Right cardiac atrium (tissue), 5 donors: Measurements from ENCODE around the gene CD84. TPM values are rescaled to one million over a fixed set of nuclear protein-coding genes. Genes with fewer than 3 reads are reported as not detected.
"Not testable (repeated sequence)": the region's sequence is repeated elsewhere in the genome, so short reads cannot be mapped to it uniquely, and the experiment has no call there.

Source experiments
- ATAC-seq, 2 donors: fragments of 200-7000 bp; cut with Tn5 transposase; one replicate each; pipeline versions ENCODE4 v1.8.0 to v1.9.1; 2020; ENCODE audit warnings: moderate library complexity in 2 of 2, mild to moderate bottlenecking in 1 of 2
- DNase-seq, 3 donors: peaks; one replicate each; pipeline ENCODE4 v3.0.0-alpha.2; 2020
- H3K27ac ChIP-seq: one replicate; pipeline ENCODE4 v1.5.1; 2013; ENCODE audit warnings: mild to moderate bottlenecking, low read length, control low read depth, moderate library complexity
- H3K27me3 ChIP-seq: one replicate; pipeline ENCODE4 v1.6.1; 2013; ENCODE audit not compliant: control insufficient read depth, insufficient read depth
- H3K4me1 ChIP-seq: one replicate; pipeline ENCODE4 v1.6.1; 2013; ENCODE audit warnings: low read length; ENCODE audit not compliant: control insufficient read depth, insufficient read depth
- H3K4me3 ChIP-seq: one replicate; pipeline ENCODE4 v1.5.1; 2013; ENCODE audit warnings: low read length, control low read depth
- H3K9me3 ChIP-seq: one replicate; pipeline ENCODE4 v1.6.1; 2013; ENCODE audit warnings: low read length; ENCODE audit not compliant: control insufficient read depth
- WGBS: extraction: QIAGEN DNeasy Blood & Tissue Kit; methylation state at CpG from one replicate; pipeline ENCODE4 v1.1.7; 2013; 5-methylcytosine and 5-hydroxymethylcytosine counted together
- intact Hi-C, 4 donors: fragments of 100-400 bp; cut with DNase I; formaldehyde crosslinking; loops; one replicate each; pipeline versions ENCODE4 v1.11.0 to v1.14.0; 2022 to 2023
- long read RNA-seq, 4 donors: library from polyadenylated mRNA; unstranded; transcript quantifications; one replicate each; pipeline ENCODE4 v2.0.0, GENCODE V29; 2020 to 2021
- polyA plus RNA-seq: library from polyadenylated mRNA; stranded (reverse); fragments of 200-250 nt; gene quantifications from one replicate; pipeline ENCODE4 v1.2.3, GENCODE V29; 2013
- total RNA-seq, 4 donors: library from RNA; stranded (reverse); fragmentation: NEBNext Ultra II Directional; extraction: Animal tissue kit (Norgen Biotek cat#: 25700); gene quantifications; one replicate each; pipeline ENCODE4 v1.2.1, GENCODE V29; 2021
- donor health status: healthy with polysubstance abuse.
- donor health status: DM: no; HTN: yes; CAD: no.
- donor health status: DM: no; HTN: no; CAD: no.
- donor health status: DM: no; HTN: yes; CAD: no; lungs with severe emphysema.
- donor health status: DM: yes; HTN: yes; CAD: no.

Gene CD84
- total RNA-seq: 1 to 10 TPM; 4.2 to 5.7 (median 5.3) TPM
- polyA plus RNA-seq: 0.61 TPM
- long read RNA-seq, donor 1, full-length matches to known transcripts: 3 of 5 reads
- long read RNA-seq, donor 1, partial matches to known transcripts: 0 of 5 reads
- long read RNA-seq, donor 1, other reads (novel, unspliced or antisense): 2 of 5 reads
- long read RNA-seq, donor 2, partial matches to known transcripts: 0 of 2 reads
- long read RNA-seq, donor 2, other reads (novel, unspliced or antisense): 2 of 2 reads
- long read RNA-seq, donor 3, full-length matches to known transcripts: 3 of 8 reads
- long read RNA-seq, donor 3, partial matches to known transcripts: 3 of 8 reads
- long read RNA-seq, donor 3, other reads (novel, unspliced or antisense): 2 of 8 reads
- long read RNA-seq, donor 4: 0 reads

GRCh38 chr1:160579216-160579701 lies at the start of gene CD84:
Gene CD84, minus strand, starts transcription at chr1:160579496. Its CDS starts 59 bp downstream, at chr1:160579437.
- Histone ChIP-seq H3K27ac (no peak within 1 kb of the TSS), H3K9me3 (no peaks in the 10 kb centered on the region), H3K4me1 (no peaks in the 10 kb centered on the region), H3K4me3 (peak within 1 kb of the TSS; percentile 37), H3K27me3 (no peaks in the 10 kb centered on the region)
- 43% methylated on average over 3 of the region's 3 CpGs for WGBS
- ATAC-seq (peak in 1 of 2 donors; percentile 45), DNase-seq (no peak)
- intact Hi-C loops: no loop called here

- no peaks in the 10 kb centered on the region for H3K9me3 ChIP-seq
- DNase-seq (no peak), ATAC-seq (no peak)
- H3K27ac ChIP-seq: no peak overlapping the region
- no peak overlapping the region for H3K4me3 ChIP-seq
- WGBS: 76% methylated on average over 8 of the region's 8 CpGs
- intact Hi-C loops: no loop called here
- H3K27me3 ChIP-seq: no peaks in the 10 kb centered on the region
- no peaks in the 10 kb centered on the region for H3K4me1 ChIP-seq
Measured at GRCh38 chr1:160628799-160629263, 49.5 kb upstream of the CD84 start.

GRCh38 chr1:160627677-160628289 lies 48.5 kb upstream of the CD84 start:
- intact Hi-C loops, H3K9me3 ChIP-seq, H3K27ac ChIP-seq, H3K4me1 ChIP-seq, ATAC-seq, DNase-seq, H3K4me3 ChIP-seq, H3K27me3 ChIP-seq: not testable (repeated sequence)
- WGBS: 93% methylated on average over 4 of the region's 4 CpGs

GRCh38 chr1:160626509-160627342 lies 47.4 kb upstream of the CD84 start:
- H3K9me3 ChIP-seq: no peaks in the 10 kb centered on the region
- no peaks in the 10 kb centered on the region for H3K4me1 ChIP-seq
- DNase-seq: no peak
- 94% methylated on average over 1 of the region's 1 CpG for WGBS
- H3K27me3 ChIP-seq: no peaks in the 10 kb centered on the region
- H3K4me3 ChIP-seq: no peak overlapping the region
- ATAC-seq: no peak
- no peak overlapping the region for H3K27ac ChIP-seq
- intact Hi-C loops: no loop called here

- Histone ChIP-seq H3K4me1 (no peaks in the 10 kb centered on the region), H3K27ac (no peak overlapping the region), H3K9me3 (no peaks in the 10 kb centered on the region), H3K27me3 (no peaks in the 10 kb centered on the region), H3K4me3 (no peak overlapping the region)
- DNase-seq: no peak
- 74% methylated on average over 10 of the region's 10 CpGs for WGBS
- ATAC-seq: peak in 1 of 2 donors; percentile 22
- intact Hi-C loops: no loop called here
Measured at GRCh38 chr1:160625725-160626498, 46.6 kb upstream of the CD84 start.

GRCh38 chr1:160625321-160625720 lies 46.0 kb upstream of the CD84 start:
- no peak for ATAC-seq

GRCh38 chr1:160624464-160624863 lies 45.2 kb upstream of the CD84 start:
- ATAC-seq (no peak), DNase-seq (no peak)
- WGBS: 57% methylated on average over 3 of the region's 3 CpGs
- Histone ChIP-seq H3K4me1 (no peaks in the 10 kb centered on the region), H3K4me3 (no peak overlapping the region), H3K27me3 (no peaks in the 10 kb centered on the region), H3K27ac (no peak overlapping the region), H3K9me3 (no peaks in the 10 kb centered on the region)
- intact Hi-C loops: no loop called here

More at GRCh38 chr1:160625321-160625720, 46.0 kb upstream of the CD84 start:
- Histone ChIP-seq H3K4me3 (no peak overlapping the region), H3K4me1 (no peaks in the 10 kb centered on the region), H3K27me3 (no peaks in the 10 kb centered on the region), H3K27ac (no peak overlapping the region), H3K9me3 (no peaks in the 10 kb centered on the region)
- DNase-seq: no peak
- intact Hi-C loops: no loop called here
- 78% methylated on average over 1 of the region's 1 CpG for WGBS

- H3K27me3 ChIP-seq: no peaks in the 10 kb centered on the region
- no peak for ATAC-seq
- no peak overlapping the region for H3K4me3 ChIP-seq
- 63% methylated on average over 1 of the region's 1 CpG for WGBS
- H3K27ac ChIP-seq: no peak overlapping the region
- DNase-seq: no peak
- no peaks in the 10 kb centered on the region for H3K4me1 ChIP-seq
- no peaks in the 10 kb centered on the region for H3K9me3 ChIP-seq
- intact Hi-C loops: no loop called here
Measured at GRCh38 chr1:160623862-160624261, 44.6 kb upstream of the CD84 start.

- Histone ChIP-seq H3K4me3 (no peak overlapping the region), H3K4me1 (no peaks in the 10 kb centered on the region), H3K27ac (no peak overlapping the region), H3K9me3 (no peaks in the 10 kb centered on the region), H3K27me3 (no peaks in the 10 kb centered on the region)
- 93% methylated on average over 3 of the region's 3 CpGs for WGBS
- intact Hi-C loops: no loop called here
- no peak for DNase-seq
- no peak for ATAC-seq
Measured at GRCh38 chr1:160623227-160623633, 43.9 kb upstream of the CD84 start.

- Histone ChIP-seq H3K27ac (no peak overlapping the region), H3K4me3 (no peak overlapping the region), H3K27me3 (no peaks in the 10 kb centered on the region), H3K9me3 (no peaks in the 10 kb centered on the region), H3K4me1 (no peaks in the 10 kb centered on the region)
- 90% methylated on average over 5 of the region's 5 CpGs for WGBS
- ATAC-seq: no peak
- intact Hi-C loops: no loop called here
- no peak for DNase-seq
Measured at GRCh38 chr1:160622501-160623226, 43.4 kb upstream of the CD84 start.
